HG03520 (cell line): Measurements from ENCODE around the gene TENT4A.

Experiments
- ATAC-seq: cut with Tn5 transposase; IDR thresholded peaks from one replicate; pipeline ENCODE4 v1.9.1; 2021; ENCODE audit warnings: mild to moderate bottlenecking, moderate library complexity; ENCODE audit not compliant: unreplicated experiment

Gene TENT4A

GRCh38 chr5:6700074-6700684 is 13.1 kb upstream of the TENT4A start:
- ATAC-seq: no peak

- ATAC-seq: no peak
Measured at GRCh38 chr5:6700685-6701355, 12.4 kb upstream of the TENT4A start.

GRCh38 chr5:6701491-6701890 is 11.7 kb upstream of the TENT4A start:
- no peak for ATAC-seq

- ATAC-seq: no peak
Measured at GRCh38 chr5:6702633-6703032, 10.6 kb upstream of the TENT4A start.

- no peak for ATAC-seq
Measured at GRCh38 chr5:6703806-6704205, 9.4 kb upstream of the TENT4A start.

- no peak for ATAC-seq
Measured at GRCh38 chr5:6704361-6704851, 8.8 kb upstream of the TENT4A start.

GRCh38 chr5:6705088-6705487 is 8.1 kb upstream of the TENT4A start:
- peak; percentile 47 for ATAC-seq

GRCh38 chr5:6705959-6706358 is 7.3 kb upstream of the TENT4A start:
- no peak for ATAC-seq

GRCh38 chr5:6707852-6708251 is 5.4 kb upstream of the TENT4A start:
- no peak for ATAC-seq

- ATAC-seq: no peak
Measured at GRCh38 chr5:6708814-6709213, 4.4 kb upstream of the TENT4A start.

- ATAC-seq: no peak
Measured at GRCh38 chr5:6710070-6710469, 3.2 kb upstream of the TENT4A start.

- ATAC-seq: no peak
Measured at GRCh38 chr5:6710551-6711318, 2.5 kb upstream of the TENT4A start.

GRCh38 chr5:6711409-6712141 is 1.7 kb upstream of the TENT4A start:
- peak; percentile 20 for ATAC-seq

- ATAC-seq: peak; percentile 8
Measured at GRCh38 chr5:6712142-6712576, 1.1 kb upstream of the TENT4A start.

GRCh38 chr5:6712577-6713273 is 507 bp upstream of the TENT4A start:
- peak; percentile 60 for ATAC-seq

- ATAC-seq: no peak
Measured at GRCh38 chr5:6714226-6715041, 1.2 kb downstream of the TENT4A start.

GRCh38 chr5:6715271-6715670 is 2.0 kb downstream of the TENT4A start:
- no peak for ATAC-seq

GRCh38 chr5:6715758-6716628 is 2.8 kb downstream of the TENT4A start:
- no peak for ATAC-seq
